SKM-1 (cell line): Measurements from ENCODE around the gene KLHL1.
A peak's percentile ranks its signal among the peaks of the same experiment; 100 is the strongest.

ENCODE experiments used
- DNase-seq: peaks from one replicate; lab custom pipeline; 2025; ENCODE audit not compliant: unreplicated experiment; lab: John Stamatoyannopoulos, UW

Gene KLHL1

DNA sequence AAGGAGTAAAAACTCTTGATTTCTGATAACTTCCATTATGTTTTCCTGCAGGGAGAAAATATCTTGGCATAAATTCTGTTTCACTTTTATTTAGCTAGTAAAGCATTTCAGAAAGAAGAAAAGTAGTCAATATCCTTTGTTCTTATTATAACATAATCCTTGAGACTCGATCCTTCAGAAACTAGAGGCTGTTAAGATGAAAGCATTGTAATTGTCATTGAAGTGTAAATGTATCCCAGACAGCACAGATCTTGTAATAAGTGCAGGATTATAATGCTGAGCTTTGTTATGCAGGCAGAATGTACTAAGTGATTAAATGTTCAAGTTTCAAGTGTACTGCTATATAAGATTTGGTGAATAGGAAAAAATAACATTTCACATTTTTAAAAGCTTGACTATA is 225.8 kb downstream of the KLHL1 start:
- no peak for DNase-seq

DNA sequence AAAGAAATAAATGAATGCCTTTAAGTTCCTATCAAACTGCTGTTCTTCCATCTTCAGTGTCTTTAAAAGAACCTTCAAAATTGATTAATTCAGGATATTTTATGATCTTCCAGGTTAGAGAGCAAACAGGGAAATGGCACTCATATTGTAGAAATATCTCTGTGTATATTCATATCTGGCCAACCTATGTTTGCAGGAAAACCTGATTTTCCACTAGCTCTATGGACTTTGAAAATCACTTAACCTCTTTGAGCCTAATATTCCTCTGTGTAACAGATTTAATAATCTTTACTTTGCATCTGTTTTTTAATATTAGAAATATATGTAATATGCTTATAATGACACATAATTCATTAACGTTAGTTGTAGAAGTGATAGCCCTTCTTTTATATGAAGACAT is 228.3 kb downstream of the KLHL1 start:
- DNase-seq, result no peak

DNA sequence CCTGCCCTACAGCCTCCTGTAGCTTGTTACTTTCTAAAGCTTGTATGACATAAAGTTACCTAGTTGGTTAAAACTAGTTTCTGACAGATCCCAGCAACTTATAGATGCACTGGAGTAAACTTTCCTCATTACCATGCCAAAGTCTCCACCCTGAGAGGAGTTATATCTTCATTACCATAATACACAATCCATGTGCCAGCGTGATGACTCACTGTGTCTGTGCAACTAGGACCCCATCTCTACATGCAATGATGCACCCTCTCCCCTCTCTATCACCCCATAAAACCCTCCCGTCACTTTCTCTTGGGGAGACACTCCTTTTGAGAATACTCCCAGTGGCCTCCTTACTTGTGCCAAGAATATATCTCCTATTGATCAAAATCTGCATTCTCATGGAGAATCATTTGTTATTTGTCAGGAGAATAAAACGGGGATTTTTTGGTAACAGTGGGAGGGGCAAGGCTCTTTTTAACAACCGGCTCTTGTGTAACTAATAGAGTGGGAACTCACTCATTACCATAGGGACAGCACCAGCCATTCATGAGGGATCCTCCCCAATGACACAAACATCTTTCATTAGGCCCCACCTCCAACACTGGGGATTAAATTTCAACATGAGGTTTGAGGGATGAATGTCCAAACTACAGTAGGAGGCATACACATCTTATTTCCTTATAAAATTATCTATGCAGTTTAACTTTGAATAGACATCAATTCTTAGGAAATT is 235.8 kb downstream of the KLHL1 start:
- DNase-seq, result no peak

DNA sequence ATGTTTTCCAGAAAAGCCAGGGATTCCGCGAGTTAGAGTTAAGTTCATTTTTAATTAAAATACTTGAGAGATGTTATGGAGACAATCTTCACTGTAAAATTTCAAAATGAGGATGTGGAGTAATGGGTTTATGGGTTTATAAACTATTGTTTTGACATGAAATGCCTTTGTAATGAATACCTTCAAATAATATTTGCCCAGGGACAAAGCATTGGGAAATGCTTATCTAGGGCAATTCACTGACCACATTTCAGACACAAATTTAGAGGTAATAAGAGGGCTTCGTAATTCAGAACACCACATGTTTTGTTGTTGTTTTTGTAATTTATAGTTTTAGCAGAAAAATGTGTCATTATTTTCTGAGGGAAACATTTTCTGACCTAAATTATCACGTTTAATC is 241.7 kb downstream of the KLHL1 start:
- no peak for DNase-seq

DNA sequence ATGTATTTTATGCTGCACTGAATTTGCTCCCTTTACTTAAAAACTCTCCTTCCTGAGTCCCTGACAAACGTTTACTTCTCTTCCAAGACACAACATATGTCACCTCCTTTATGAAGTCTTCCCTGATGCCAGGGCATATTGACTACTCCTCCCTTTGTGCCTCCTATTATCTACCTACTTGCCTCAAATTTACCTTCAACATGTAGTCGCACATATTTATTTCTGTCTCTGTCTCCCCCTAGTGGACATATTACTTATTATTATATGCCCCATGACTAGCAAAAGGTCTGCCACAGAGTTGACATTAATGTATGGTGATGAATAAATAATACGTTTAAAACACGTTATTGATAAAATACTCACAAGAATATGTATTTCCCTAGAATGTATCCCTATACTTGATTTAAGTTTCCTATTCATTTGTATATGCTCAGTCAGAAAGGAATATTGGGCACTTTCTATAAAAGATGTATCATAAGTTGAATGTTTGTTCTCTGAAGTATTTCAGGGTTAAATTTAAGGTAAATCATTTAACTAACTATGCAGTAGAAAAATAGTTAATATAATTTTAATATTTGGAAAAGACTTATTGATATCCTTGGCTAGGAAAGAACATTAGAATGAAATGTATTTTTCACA is 250.9 kb downstream of the KLHL1 start:
- DNase-seq, result peak; percentile 27

DNA sequence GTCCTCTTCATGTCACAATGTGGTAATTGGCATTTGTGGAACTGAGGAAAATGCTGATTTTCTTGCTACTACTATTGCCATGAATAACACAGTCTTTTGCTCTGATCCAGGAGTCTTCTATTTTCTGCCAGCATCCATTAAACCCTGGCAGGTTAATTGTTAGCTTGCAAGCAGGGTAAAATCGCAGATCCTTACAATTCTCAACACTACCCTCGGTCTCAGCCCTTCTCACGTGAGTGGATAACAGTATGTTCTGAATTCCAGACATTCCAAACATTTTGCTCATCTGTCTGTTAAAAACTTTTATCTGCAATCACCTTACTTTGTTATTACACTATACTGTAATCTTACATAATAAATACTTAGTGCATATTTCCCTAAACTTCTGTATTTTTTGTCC is 251.9 kb downstream of the KLHL1 start:
- DNase-seq, result no peak

DNA sequence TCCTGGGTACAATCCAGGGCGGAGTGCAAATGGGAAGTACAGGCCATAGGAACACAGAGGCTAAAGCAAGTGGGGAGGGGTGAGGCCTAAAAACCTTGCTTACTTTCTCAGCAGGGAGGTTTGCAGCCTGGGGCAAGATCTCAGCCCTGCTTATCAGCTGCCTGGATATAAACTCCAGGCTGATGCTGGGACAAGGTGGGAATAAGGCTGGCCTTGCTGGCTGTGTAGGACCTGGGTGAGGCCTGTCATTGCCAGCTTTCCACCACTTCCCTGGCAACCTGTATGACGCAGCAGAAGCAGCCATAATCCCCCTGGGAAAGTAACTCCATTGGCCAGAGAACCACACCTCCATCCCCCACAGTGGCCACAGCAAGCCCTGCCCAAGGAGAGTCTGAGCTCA is 279.7 kb downstream of the KLHL1 start:
- no peak for DNase-seq

DNA sequence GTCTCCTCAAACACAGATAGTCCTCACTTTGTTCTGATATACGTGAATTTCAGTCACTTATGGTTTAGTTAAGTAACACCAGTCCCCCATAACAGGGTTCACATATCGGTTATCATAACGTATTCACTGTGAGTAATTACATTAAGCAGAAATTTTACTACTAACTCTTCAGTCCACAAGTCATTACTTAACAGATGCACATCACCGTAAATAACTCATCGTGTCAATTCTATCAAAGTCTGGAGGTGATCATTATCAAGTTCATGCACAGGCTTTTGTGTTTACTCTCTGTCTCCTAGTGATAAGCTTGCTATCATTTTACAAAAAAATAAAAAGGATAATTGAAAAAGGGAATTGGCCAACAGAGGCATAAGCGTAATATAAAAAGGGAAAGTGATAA is 288.1 kb downstream of the KLHL1 start:
- no peak for DNase-seq

DNA sequence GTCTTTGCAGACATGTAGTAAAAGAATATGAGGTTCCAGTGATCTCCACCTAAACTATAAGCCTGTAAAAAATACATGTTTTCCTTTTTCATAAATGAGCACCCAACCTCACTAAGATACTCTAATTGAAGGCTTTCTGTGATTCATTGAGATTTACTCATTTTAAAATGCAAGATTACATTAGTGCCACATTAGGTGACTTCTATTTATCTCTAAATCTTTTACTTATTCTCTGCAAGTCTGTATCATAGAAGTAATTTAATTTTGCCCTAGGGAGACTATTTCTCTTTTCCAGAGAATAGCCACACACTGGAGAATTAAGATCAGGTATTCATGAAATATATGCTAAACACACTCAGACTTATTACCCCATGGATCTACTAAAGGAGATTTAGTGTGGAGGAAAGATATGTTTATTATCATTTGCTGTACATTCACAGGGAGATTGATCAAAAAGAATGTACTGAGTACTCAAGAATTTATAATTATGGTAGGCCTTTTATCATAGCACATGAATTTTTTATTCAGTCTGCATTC is 290.9 kb downstream of the KLHL1 start:
- no peak for DNase-seq

DNA sequence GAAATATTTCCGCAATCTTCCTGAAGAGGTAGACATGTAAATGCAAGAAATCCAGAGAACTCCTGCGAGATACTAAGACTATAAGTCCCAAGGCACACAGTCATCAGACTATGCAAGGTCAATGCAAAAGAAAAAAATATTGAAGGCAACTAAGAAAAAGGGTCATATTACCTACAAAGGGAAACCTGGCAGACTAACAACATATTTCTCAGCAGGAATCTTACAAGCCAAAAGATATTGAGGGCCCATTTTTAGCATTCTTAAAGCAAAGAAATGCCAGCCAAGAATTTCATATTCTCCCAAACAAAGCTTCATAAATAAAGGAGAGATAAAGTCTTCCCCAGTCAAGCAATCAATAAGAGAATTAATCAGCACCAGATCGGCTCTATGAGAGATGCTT is 299.1 kb downstream of the KLHL1 start:
- DNase-seq, result no peak

DNA sequence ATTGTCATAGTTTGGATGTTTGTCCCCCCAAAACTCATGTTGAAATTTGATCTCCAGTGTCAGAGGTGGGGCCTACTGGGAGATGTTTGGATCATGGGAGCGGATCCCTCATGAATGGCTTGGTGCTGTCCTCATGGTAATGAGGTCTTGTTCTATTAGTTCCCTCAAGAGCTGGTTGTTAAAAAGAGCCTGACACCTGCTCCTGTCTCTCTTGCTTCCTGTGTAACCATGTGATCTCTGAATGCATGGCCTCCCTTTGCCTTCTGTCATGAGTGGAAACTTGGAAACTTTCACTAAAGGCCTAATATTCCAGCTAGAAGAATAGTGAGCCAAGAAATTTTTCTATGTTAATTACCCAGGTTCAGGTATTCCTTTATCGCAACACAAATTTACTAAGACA is 312.0 kb downstream of the KLHL1 start:
- no peak for DNase-seq

DNA sequence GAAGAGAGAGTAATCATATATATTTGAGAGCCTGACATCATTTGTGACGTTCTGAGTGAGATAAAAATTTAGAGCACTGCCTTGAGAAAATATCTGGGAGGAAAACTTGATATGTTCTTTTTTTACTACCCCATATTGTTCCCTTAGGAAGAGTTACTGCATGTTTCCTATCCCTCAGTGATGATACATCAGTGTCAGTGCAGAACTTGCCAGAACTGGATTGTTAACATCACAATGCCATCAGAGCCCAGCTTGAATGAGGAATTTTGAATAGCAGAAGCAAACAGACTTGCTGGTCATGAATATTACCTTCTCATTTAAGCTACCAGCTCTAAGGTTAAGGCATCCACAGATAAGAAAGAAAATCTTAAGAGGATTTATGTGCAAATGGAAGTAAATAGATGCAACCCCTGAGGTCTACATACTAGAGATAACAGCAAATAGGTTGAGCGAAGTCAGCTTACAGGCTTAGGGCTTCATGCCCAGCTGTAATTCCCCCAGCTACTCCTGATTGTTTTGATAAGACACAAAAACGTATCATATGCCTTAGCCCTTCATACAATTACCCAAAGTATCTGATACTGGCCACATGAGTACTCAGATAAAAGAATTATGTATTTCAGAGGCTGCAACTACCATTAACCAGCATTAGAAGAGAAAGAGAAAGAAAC is 314.3 kb downstream of the KLHL1 start:
- no peak for DNase-seq

DNA sequence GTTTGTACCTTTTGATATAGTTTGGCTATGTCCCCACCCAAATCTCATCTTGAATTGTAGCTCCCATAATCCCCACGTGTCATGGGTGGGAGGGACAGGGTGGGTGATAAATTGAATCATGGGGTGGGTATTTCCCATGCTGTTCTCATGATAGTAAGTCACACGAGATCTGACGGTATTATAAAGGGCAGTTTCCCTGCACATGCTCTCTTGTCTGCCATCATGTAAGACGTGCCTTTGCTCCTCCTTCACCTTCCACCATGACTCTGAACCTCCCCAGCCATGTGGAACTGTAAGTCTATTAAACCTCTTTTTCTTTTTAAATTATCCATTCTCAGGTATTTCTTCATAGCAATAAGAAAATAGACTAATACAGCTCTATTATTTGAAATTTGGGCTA is 331.3 kb downstream of the KLHL1 start:
- no peak for DNase-seq

DNA sequence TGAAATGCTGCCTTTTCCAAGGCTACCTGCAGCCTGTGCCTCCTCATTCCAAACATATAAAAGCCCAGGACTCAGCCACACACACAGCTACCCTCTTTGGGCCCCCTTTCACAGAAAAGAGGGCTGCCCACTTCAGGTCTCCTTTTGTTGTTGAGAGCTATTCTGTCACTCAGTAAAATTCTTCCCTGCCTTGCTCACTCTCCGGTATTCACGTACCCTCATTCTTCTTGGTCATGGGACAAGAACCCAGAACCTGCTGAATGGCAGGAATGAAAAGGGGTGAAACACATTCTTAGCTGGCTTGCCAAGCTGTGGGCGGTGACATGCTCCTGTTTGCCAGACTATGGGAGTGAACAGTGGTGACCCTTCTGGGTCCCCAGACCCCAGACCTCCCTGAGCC is 338.6 kb downstream of the KLHL1 start:
- DNase-seq, result no peak

DNA sequence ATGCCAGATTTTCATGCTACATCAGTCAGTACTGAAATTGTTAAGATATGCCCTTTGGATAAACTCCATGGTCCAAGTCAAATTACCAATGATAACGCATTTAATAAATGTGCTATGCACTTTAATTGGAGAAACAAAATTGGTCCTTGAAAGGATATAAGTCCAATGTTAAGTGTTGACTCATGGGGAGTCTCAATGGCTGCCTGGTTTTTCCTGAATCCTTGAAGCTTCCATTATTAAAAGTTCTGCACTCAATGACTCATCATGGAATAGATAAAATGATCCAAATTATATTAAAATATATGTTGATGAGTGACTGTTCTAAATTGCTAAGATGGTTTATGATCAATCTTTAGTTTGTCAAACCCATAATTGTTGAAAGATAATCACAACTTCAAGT is 346.7 kb downstream of the KLHL1 start:
- no peak for DNase-seq

DNA sequence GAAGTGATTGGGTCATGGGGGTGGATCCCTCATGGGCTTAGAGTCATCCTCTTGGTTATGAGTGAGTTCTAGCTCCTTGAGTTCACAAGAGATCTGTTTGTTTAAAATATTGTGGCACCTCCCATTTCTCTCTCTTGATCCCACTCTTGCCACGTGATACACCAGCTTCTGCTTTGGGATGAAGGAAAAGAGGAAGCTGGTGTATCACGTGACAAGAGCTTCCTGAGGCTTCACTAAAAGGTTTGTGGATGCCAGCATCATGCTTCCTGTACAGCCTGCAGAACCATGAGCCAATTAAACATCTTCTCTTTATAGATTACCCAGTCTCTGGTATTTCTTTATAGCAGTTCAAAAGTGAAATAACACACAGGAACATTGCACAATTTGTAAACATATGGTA is 353.2 kb downstream of the KLHL1 start:
- DNase-seq, result no peak

DNA sequence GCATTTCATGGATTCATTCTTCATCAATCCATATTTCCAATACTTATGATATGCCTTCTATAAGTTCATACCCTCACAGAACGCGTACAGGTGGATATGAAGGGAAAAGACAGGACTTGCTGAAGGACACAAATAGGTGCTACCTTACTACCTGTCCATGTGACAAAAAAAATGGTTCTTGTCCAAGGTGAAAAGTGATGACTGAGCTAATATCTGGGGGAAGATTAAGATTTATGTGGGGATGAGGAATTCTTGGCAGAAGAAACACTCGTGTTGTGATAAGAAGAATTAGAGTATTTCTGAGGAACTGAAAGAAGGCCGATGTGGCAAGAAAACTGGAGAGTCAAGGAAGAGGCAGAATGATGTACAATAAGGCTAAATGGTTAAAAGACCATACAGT is 357.0 kb downstream of the KLHL1 start:
- no peak for DNase-seq

DNA sequence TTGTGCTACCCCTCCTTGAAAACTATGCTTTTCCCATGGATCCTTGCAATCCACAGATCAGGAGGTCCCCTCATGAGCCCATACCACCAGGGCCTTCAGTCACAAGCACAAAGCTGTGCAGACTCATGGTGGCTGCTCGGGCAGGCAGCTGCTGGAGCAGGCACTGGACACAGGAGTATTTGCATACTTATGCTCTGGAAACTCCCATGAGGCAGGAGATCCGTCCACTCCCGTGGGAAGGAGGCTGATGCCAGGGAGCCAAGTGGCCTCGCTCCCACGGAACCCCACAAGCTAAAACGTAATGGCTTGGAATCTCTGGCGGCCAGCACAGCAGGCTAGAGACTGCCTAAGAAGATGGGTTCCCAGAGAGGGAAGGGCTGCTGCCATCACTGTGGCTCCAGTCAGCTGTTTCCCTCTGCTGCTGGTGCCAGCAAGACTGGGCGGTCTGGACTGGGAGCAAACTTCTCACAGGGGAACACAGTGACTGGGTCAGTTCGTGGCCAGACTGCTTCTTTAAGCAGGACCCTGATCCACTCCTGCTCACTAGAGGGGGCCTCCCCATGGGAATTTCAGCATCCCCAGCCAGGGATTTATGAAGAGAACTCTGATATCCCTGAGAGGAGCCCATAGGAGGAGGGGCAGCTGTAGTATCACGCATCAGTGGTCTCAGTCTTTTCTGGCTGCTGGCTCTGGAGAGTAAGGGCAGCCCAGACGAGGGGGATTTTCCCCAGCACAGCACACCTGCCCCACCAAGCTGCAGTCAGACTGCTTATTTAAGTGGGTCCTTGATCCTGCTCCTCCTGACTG is 370.9 kb downstream of the KLHL1 start:
- DNase-seq, result no peak

DNA sequence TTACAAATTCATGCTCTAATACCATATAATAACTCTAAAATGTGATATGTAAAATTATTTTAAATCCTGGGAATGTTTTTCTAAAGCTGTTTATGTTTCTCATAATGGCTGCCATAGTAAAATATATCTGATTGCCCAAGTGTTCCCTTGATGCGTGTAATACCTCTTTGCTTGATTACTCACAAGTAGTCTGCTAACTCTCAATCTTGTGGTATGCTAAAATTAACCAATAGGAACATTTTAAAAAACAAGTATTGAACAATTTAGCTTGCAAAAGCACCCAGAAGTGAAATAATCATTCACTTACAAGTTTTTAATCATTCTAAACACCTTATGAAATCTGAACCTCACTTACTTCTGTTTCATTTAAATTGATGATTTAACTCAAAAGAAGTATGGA is 386.6 kb downstream of the KLHL1 start:
- no peak for DNase-seq

DNA sequence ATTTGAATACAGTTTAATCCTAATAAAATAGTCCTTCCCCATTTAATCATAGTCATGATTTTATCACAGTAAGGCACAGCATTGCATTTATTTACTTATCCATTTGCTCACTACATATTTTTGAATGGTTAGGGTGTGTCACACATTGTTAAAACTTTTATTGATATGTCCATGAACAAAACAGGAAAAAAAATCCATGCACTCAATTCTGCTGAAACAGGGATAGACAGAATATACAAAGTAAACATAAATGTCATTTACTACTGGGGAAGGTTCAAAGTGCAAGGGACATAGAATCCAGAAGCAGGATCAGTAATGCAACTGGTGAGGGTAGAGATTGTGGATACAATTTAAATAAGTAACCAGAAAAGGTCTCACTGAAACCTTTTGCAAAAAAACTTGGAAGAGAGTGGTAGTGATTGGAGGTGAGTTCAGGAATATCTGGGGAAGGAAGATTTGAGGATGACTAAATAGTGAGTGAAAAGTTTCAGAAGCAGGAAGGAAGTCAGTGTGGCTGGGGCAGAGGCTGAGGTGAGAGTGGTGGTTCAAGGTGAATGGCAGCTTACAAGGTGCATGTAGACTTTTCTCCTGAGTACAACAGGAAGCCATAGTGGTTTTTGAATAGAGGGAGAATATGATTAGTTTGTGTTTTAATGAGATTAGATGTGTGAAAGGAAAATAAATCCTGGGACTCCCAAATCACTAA is 387.8 kb downstream of the KLHL1 start:
- no peak for DNase-seq

DNA sequence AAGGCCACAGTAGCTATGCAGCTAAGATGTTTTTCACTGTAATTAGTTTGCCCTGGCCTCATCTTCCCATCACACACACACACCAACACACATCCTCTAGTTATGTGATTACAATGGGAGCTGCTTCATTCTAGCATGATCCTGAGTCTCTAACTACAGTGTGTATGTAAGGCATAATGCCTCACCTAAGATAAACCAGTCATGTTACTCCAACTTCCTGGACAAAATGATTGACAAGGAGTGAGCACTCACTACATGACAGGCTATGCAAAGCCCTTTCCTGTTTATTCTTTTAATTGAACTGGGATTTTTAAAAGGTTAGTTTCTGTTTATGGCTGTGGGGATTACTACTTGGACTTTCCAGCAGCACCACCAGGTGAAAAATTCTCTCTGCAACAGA is 401.4 kb downstream of the KLHL1 start:
- no peak for DNase-seq
